Astrocyte (in vitro differentiated cells and primary cell): ENCODE measurements around the gene ZNF649. TPM values are rescaled to one million over a fixed set of nuclear protein-coding genes. Genes with fewer than 3 reads are reported as not detected.

Source experiments
- DNase-seq: peaks from one replicate; pipeline ENCODE4 v3.0.0-alpha.2; 2010; ENCODE audit warnings: low read depth
- FAIRE-seq: peaks from 2 replicates; lab custom pipeline; 2011; peaks lifted over from hg19 to GRCh38; lab: Jason Lieb, UNC
- H2AFZ ChIP-seq: 2 replicates; pipeline ENCODE4 v1.6.0; 2012; ENCODE audit warnings: low read depth, low read length, inconsistent platforms
- H3K27ac ChIP-seq: 2 replicates; pipeline ENCODE4 v1.5.1; 2011; ENCODE audit warnings: low read depth, low read length, inconsistent platforms
- H3K27me3 ChIP-seq: 2 replicates; pipeline ENCODE4 v1.6.0; 2011; ENCODE audit warnings: low read length, inconsistent platforms; ENCODE audit not compliant: insufficient read depth
- H3K36me3 ChIP-seq: 2 replicates; pipeline ENCODE4 v1.5.1; 2011; ENCODE audit warnings: low read length, inconsistent platforms; ENCODE audit not compliant: insufficient read depth
- H3K4me1 ChIP-seq: 2 replicates; pipeline ENCODE4 v1.5.1; 2011; ENCODE audit warnings: low read length, inconsistent platforms; ENCODE audit not compliant: insufficient read depth
- H3K4me2 ChIP-seq: 2 replicates; pipeline ENCODE4 v1.6.0; 2012; ENCODE audit warnings: low read length, inconsistent platforms
- H3K4me3 ChIP-seq: 2 replicates; pipeline ENCODE4 v1.5.1; 2011; ENCODE audit warnings: low read depth, mild to moderate bottlenecking, low read length, inconsistent platforms; ENCODE audit not compliant: insufficient read depth
- H3K79me2 ChIP-seq: 2 replicates; pipeline ENCODE4 v1.6.0; 2012; ENCODE audit warnings: mild to moderate bottlenecking, low read length, inconsistent platforms; ENCODE audit not compliant: insufficient read depth
- H3K9ac ChIP-seq: 2 replicates; pipeline ENCODE4 v1.6.0; 2012; ENCODE audit warnings: mild to moderate bottlenecking, low read length, inconsistent platforms
- H3K9me3 ChIP-seq: 2 replicates; pipeline ENCODE4 v1.5.1; 2012; ENCODE audit warnings: low read depth, mild to moderate bottlenecking, low read length, inconsistent platforms; ENCODE audit not compliant: insufficient read depth
- H4K20me1 ChIP-seq: 2 replicates; pipeline ENCODE4 v1.6.0; 2012; ENCODE audit warnings: low read length, inconsistent platforms; ENCODE audit not compliant: insufficient read depth
- H3K27ac Mint-ChIP-seq: one replicate; pipeline ENCODE4 v1.8.0; 2021; ENCODE audit warnings: mild to moderate bottlenecking, mixed read lengths; ENCODE audit not compliant: unreplicated experiment
- H3K27me3 Mint-ChIP-seq: one replicate; pipeline ENCODE4 v1.8.0; 2021; ENCODE audit warnings: low read depth, mixed read lengths; ENCODE audit not compliant: unreplicated experiment
- H3K36me3 Mint-ChIP-seq: one replicate; pipeline ENCODE4 v1.8.0; 2021; ENCODE audit warnings: low read depth, mixed read lengths; ENCODE audit not compliant: unreplicated experiment
- H3K4me1 Mint-ChIP-seq: one replicate; pipeline ENCODE4 v1.8.0; 2021; ENCODE audit warnings: low read depth, mixed read lengths; ENCODE audit not compliant: unreplicated experiment
- H3K4me3 Mint-ChIP-seq: one replicate; pipeline ENCODE4 v1.8.0; 2021; ENCODE audit warnings: mild to moderate bottlenecking, moderate library complexity, mixed read lengths; ENCODE audit not compliant: unreplicated experiment
- H3K9me3 Mint-ChIP-seq: one replicate; pipeline ENCODE4 v1.8.0; 2021; ENCODE audit warnings: mild to moderate bottlenecking, mixed read lengths; ENCODE audit not compliant: unreplicated experiment
- CTCF ChIP-seq: IDR thresholded peaks from 2 replicates; pipeline ENCODE4 v1.5.1; 2011; ENCODE audit warnings: low read depth, mild to moderate bottlenecking, inconsistent platforms, low read length, moderate library complexity; ENCODE audit not compliant: insufficient read depth
- EZH2 ChIP-seq: IDR thresholded peaks from 2 replicates; pipeline ENCODE4 v1.6.1; 2012; ENCODE audit warnings: mild to moderate bottlenecking, low read length, inconsistent platforms; ENCODE audit not compliant: insufficient read depth
- total RNA-seq: library from RNA; stranded (reverse); gene quantifications from 2 replicates; pipeline ENCODE4 v1.2.1, GENCODE V29; 2021

The ZNF649 gene
- total RNA-seq, 1 donor from 2014 or later = 13.8 TPM

GRCh38 chr19:51891193-51891747 lies 13.5 kb downstream of the ZNF649 start:
- peaks cover 45% of the 10 kb centered on the region for H3K36me3 ChIP-seq
- DNase-seq (no peak), FAIRE-seq (no peak)
- no peak for TF ChIP-seq EZH2
- TF ChIP-seq CTCF = no peak
- Mint-ChIP-seq H3K27me3 (no peaks in the 10 kb centered on the region), H3K4me3 (no peak overlapping the region), H3K4me1 (no peaks in the 10 kb centered on the region), H3K27ac (no peak overlapping the region), H3K36me3 (peaks cover 69% of the 10 kb centered on the region), H3K9me3 (peaks cover 61% of the 10 kb centered on the region)
- H2AFZ ChIP-seq = no peak overlapping the region
- no peak overlapping the region for H3K27ac ChIP-seq
- no peak overlapping the region for H3K4me3 ChIP-seq
- no peak overlapping the region for H3K9ac ChIP-seq
- H3K9me3 ChIP-seq = peaks cover 41% of the 10 kb centered on the region
- H3K4me1 ChIP-seq = peaks cover 4% of the 10 kb centered on the region
- H3K4me2 ChIP-seq = no peak overlapping the region
- H3K79me2 ChIP-seq = no peaks in the 10 kb centered on the region
- no peaks in the 10 kb centered on the region for H3K27me3 ChIP-seq
- H4K20me1 ChIP-seq = no peaks in the 10 kb centered on the region

- Histone ChIP-seq H3K79me2 (no peaks in the 10 kb centered on the region), H3K9me3 (peaks cover 38% of the 10 kb centered on the region), H3K4me3 (no peak overlapping the region), H3K36me3 (peaks cover 36% of the 10 kb centered on the region), H3K9ac (no peak overlapping the region), H4K20me1 (no peaks in the 10 kb centered on the region), H3K27ac (no peak overlapping the region), H3K4me1 (peaks cover 4% of the 10 kb centered on the region), H3K4me2 (no peak overlapping the region), H2AFZ (no peak overlapping the region), H3K27me3 (no peaks in the 10 kb centered on the region)
- H3K27ac Mint-ChIP-seq = no peak overlapping the region
- peaks cover 50% of the 10 kb centered on the region for H3K9me3 Mint-ChIP-seq
- no peaks in the 10 kb centered on the region for H3K27me3 Mint-ChIP-seq
- no peak for FAIRE-seq
- peaks cover 56% of the 10 kb centered on the region for H3K36me3 Mint-ChIP-seq
- H3K4me1 Mint-ChIP-seq = no peaks in the 10 kb centered on the region
- DNase-seq = no peak
- H3K4me3 Mint-ChIP-seq = no peak overlapping the region
- TF ChIP-seq CTCF (no peak), EZH2 (no peak)
These were observed 14.9 kb downstream of the ZNF649 start for GRCh38 chr19:51889934-51890333.
